ENCODE measurements around the gene CFAP61.

DNA sequence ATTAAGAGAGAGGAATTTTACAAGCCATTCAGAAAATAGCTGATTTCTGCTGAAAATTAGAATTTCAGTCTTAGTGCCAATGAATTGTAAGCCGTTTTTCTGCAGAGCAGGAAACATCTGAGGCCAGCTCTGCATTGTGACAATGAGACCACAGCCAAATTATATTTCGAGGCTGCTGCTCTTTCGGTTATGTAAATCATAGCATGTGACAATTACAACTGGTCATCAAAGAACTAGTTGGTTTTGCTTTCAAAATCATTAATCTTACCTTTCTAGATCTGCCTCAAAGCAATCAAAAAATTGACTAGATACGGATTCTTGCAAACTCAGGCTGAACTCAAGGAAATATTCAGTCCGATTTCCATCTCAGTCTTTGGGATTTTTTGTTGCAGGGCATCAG, 282.2 kb downstream of the CFAP61 start:
- TF ChIP-seq, protein P1, sequence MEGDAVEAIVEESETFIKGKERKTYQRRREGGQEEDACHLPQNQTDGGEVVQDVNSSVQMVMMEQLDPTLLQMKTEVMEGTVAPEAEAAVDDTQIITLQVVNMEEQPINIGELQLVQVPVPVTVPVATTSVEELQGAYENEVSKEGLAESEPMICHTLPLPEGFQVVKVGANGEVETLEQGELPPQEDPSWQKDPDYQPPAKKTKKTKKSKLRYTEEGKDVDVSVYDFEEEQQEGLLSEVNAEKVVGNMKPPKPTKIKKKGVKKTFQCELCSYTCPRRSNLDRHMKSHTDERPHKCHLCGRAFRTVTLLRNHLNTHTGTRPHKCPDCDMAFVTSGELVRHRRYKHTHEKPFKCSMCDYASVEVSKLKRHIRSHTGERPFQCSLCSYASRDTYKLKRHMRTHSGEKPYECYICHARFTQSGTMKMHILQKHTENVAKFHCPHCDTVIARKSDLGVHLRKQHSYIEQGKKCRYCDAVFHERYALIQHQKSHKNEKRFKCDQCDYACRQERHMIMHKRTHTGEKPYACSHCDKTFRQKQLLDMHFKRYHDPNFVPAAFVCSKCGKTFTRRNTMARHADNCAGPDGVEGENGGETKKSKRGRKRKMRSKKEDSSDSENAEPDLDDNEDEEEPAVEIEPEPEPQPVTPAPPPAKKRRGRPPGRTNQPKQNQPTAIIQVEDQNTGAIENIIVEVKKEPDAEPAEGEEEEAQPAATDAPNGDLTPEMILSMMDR (IDR thresholded peaks at IDR 0.05) = no peak
- no peak for TF ChIP-seq POLR2AphosphoS5 (IDR thresholded peaks at IDR 0.05; ENCODE audit: low read depth, low read length)
- TF ChIP-seq, protein P2, sequence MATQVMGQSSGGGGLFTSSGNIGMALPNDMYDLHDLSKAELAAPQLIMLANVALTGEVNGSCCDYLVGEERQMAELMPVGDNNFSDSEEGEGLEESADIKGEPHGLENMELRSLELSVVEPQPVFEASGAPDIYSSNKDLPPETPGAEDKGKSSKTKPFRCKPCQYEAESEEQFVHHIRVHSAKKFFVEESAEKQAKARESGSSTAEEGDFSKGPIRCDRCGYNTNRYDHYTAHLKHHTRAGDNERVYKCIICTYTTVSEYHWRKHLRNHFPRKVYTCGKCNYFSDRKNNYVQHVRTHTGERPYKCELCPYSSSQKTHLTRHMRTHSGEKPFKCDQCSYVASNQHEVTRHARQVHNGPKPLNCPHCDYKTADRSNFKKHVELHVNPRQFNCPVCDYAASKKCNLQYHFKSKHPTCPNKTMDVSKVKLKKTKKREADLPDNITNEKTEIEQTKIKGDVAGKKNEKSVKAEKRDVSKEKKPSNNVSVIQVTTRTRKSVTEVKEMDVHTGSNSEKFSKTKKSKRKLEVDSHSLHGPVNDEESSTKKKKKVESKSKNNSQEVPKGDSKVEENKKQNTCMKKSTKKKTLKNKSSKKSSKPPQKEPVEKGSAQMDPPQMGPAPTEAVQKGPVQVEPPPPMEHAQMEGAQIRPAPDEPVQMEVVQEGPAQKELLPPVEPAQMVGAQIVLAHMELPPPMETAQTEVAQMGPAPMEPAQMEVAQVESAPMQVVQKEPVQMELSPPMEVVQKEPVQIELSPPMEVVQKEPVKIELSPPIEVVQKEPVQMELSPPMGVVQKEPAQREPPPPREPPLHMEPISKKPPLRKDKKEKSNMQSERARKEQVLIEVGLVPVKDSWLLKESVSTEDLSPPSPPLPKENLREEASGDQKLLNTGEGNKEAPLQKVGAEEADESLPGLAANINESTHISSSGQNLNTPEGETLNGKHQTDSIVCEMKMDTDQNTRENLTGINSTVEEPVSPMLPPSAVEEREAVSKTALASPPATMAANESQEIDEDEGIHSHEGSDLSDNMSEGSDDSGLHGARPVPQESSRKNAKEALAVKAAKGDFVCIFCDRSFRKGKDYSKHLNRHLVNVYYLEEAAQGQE (IDR thresholded peaks at IDR 0.05; ENCODE audit: insufficient read depth in 1 of 2, low read depth in 2 of 2, low read length in 1 of 2) = no peak
- TF ChIP-seq SIN3A (IDR thresholded peaks at IDR 0.05; ENCODE audit: borderline replicate concordance, insufficient read depth, low read depth, low read length) = no peak
- no peak for TF ChIP-seq TCF7L2 (IDR thresholded peaks at IDR 0.05; ENCODE audit: low read depth, low read length)
